HG02938 (cell line): Measurements from ENCODE around the gene DNMT3L.
"Not testable (repeated sequence)": the region's sequence is repeated elsewhere in the genome, so short reads cannot be mapped to it uniquely, and the experiment has no call there.

Experiments used
- ATAC-seq: cut with Tn5 transposase; IDR thresholded peaks from one replicate; pipeline ENCODE4 v1.9.1; 2021; ENCODE audit warnings: mild to moderate bottlenecking, moderate library complexity; ENCODE audit not compliant: unreplicated experiment

The DNMT3L gene

DNA sequence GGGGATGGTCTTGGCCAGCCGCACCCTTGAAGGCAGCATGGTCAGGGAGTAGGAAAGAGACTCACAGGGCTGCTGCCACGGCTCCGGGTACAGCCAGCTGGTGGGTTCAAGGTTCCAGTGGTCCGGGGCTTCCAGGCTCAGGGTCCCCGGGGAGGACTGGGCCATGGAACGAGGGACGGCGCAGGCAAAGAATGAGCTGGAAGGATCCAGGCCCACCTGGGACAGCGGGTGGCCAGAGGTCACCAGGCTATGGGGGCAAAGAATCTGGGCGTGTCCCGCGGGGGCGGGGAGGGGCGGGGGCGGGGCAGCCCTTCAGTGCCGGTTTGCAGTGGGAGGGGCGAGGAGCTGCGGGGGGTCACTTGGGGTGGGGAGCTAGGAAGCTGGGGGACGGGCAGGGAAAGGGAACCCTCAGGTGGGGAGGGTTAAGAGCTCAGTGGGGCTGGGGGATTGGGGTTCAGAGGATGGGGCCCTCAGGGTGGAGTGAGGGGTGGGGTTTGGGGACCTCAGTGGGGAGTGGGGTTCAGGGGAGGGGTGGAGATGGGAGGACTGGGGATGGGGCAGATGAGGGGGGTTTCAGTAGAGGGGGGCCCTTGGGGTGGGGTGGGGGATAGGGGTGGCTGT lies at the start of gene DNMT3L:
DNMT3L (minus strand) TSS at position 223 of the 621 bp plus-strand sequence. CDS start 638 bp downstream, outside the sequence.
- no peak for ATAC-seq

DNA sequence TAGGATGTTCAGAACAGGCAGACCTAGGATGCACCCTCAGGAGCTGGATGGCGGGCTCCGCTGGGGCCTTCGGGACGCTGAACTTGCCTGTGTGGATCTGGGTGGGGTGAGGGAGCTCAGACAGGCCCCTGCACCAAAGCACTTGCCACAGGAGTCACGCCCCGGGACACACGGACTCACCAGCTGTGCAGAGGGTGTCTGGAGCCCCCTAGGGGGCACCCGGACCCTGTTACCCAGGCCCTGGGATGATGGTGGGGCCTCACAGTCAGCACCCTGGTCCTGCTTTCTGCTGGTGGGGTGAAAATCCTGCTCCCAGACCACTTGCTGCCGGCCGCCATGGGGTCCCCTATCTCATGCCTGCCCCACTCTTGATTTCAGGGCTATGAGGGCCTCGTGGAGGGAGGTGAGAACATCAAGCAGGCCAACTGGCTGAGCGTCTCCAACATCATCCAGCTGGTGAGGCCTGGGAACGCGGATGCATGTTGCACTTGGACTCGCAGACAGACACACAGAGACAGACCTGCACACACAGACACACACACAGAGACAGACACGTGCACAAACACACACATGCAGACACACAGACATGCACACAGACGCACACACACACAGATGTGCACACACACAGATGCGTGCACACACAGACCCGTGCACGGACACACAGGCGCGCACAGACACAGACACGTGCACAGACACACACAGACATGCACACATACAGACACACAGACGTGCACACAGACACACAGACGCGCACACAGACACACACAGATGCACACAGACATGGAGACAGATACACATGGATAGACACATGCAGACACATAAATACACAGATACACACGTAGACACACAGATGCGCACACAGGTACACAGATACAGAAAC lies 49.2 kb upstream of the DNMT3L start:
- ATAC-seq, result no peak

DNA sequence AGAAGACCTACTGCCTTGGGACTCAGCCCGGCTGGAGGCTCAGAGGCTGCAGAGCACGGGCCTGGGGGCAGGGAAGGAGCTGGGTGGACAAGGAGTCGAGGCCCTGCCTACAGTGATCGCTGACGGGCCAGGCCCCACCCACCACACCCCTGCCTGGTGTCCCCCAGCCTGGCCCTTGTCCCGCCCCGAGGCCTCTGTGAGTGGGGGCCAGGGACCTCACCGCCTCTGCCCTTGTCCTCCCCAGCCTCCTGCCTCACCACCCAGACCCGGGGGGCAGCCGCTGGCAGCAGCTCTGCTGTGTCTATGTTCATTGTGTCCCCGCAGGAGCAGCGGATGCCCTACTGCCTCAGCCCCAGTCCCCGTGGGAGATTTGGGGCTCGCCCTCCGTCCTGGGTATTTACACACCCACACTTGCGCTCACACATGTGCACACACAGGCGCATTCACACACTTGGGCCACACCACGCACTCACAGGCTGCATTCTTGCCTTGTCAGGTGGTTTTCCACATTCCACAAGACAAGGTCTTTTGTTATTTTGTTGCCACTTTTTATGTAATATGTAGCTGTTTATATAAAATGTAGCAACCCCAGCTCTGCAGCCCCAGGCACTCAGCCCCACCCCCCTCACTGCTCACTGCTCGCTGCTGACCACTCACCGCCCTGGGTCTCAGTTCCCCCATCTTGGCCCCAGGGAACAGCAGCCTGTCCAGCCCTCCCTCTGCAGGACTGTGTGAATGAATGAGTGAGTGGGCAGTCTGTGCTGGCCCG lies 45.4 kb upstream of the DNMT3L start:
- no peak for ATAC-seq

DNA sequence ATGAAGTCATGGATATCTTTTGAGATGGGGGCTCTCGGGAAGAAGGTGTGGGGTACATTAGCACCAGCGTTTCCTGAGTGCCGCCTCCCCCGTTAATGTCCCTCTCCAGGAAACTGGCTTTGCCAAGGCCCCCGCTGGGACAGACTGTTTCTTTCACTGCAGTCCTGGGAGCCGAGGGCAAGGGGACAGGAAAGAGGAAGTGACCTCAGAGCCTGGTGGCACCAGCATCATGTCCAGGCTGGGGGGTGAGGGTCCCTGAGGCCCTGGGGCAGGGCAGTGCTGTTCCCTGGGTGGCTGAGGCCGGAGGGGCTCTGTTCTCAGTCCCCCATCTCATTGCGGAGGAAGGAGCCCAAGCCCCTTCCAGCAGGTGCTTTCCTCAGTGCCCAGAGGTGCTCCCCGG lies 44.0 kb upstream of the DNMT3L start:
- ATAC-seq, result no peak

DNA sequence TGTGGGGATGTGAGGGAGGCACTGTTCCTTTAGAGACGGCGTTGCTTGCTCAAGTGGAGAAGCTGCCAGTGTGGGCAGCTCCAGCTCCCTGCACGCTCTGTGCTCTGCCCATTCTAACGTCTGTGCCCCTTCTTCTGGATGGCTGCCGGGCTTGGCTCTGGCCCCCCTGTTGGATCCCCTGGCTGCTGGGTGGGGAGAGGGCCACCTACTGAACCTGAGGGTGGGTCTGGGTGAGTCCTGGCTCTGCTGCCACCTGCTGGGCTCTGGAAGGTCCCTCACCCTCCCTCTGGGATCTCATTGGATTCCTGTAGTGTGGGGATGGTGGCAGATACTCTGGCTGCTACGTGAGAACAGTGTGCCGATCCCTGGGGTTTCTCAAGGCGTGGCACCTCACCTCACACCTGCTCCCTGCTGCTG lies 43.2 kb upstream of the DNMT3L start:
- no peak for ATAC-seq

DNA sequence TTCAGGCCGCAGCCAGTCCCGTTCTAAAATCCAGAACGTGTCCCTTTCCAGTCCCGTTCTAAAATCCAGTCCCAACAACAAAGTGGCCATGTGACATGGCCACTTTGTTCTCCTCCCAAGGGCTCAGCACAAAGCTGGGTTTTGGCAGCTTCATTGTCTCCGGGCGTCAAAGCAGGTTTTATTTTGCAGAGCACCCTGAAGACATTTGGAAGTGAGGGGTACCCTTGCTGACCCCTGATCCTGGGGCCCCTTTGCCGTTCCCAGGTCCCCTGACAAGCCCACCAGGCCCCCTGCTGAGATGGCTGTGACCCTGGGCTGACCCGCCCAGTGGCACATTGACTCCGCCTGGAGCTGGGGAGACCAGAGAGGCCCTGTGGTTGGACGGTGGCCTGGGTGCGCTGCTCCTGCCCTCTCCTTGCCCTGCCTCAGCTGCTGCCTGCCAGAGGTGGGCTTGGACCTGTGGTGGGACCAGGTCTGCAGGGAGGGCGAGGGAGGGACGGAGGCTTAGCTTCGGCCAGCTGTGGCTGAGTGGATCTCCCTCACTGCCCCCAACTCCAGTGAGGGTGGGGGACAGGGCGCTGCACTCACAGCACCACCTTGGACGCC lies 42.4 kb upstream of the DNMT3L start:
- no peak for ATAC-seq

DNA sequence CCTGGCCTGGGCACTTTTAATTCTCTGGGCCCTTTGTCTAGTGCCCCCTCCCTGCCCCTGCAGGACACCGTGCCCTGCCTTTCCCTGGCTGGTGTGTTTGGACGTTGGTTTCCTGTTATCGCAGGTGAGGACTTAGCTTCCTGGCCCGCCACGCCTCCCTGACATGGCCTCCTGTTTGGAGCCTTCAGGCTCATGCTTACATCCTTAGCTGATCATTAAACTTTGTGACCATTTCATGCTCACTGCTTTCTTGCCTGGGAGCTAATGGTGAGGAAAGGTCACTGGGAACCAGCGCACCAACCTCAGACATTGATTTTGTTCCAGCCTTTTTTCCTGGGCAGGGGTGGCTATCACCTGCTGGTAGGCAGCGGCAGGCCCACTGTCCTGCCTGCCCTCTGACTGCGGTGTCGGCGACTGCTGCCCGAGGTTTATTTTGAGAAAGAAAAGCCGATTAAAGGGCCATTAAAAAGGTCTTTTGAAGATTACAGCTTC lies 41.8 kb upstream of the DNMT3L start:
- no peak for ATAC-seq

DNA sequence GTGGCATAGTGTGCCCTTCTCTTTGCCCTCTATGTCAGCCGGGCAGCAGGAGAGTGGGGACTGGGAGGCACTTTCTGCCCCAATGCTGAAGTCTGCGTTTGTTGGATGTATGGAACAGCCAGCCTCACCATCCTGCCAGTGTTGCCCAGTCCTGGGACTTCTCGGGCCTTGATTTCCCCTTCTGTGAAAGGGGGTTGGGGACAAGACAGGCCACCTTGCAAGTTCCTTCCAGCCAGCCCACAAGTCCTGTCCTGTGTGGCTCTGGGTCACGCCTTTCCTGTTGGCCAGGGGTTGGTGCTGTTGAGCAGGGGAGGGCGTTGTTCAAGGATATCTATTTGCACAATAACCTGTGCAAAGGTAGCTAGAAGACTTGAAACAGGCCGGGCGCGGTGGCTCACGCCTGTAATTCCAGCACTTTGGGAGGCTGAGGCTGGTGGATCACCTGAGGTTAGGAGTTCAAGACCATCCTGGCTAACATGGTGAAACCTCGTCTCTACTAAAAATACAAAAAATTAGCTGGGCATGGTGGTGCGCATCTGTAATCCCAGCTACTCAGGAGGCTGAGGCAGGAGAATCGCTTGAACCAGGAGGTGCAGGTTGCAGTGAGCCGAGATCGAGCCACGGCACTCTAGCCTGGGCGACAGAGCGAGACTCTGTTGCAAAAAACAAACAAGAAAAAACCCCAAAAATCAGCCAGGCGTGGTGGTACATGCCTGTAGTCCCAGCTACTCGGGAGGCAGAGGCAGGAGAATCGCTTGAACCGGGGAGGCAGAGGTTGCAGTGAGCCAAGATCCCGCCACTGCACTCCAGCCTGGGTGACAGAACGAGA lies 41.1 kb upstream of the DNMT3L start:
- ATAC-seq, result not testable (repeated sequence)

DNA sequence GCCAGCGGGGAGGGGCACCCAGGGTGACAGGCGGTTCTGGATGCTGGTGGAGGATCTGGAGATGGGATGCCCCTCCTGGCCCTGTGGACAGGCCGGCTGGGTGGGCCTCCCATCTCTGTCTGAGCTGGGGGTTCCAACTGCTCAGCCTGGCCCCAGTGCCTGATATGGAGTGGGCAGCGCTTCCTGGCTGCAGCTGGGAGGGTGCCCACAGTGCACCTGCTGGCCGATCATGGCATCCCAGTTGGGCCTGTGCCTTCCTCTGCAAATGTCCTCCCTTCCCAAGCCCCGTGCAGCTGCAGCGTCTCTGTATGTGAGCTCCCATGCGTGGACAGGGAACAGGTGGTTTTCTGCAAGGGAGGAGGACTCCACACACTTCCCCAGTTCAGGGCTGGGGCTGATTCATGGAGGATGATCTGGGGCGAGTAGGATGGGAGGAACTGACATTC lies 40.3 kb upstream of the DNMT3L start:
- ATAC-seq, result no peak

DNA sequence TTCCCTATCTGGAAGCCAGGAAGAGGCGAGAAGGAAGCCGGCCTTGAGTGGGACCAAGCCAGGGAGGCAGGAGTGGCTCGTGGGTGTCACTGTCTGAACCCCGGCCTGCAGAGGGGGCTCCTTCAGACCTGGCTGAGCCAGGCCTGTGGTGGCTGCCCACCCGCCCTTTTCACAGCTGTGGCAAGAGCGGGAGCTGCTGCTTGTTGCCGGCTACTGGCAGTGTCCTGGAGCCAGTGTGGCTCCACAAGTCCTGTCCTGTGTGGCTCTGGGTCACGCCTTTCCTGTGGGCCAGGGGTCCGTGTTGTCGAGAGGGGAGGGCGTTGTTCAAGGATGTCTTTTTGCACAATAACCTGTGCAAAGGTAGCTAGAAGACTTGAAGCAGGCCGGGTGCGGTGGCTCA lies 39.4 kb upstream of the DNMT3L start:
- ATAC-seq, result no peak

DNA sequence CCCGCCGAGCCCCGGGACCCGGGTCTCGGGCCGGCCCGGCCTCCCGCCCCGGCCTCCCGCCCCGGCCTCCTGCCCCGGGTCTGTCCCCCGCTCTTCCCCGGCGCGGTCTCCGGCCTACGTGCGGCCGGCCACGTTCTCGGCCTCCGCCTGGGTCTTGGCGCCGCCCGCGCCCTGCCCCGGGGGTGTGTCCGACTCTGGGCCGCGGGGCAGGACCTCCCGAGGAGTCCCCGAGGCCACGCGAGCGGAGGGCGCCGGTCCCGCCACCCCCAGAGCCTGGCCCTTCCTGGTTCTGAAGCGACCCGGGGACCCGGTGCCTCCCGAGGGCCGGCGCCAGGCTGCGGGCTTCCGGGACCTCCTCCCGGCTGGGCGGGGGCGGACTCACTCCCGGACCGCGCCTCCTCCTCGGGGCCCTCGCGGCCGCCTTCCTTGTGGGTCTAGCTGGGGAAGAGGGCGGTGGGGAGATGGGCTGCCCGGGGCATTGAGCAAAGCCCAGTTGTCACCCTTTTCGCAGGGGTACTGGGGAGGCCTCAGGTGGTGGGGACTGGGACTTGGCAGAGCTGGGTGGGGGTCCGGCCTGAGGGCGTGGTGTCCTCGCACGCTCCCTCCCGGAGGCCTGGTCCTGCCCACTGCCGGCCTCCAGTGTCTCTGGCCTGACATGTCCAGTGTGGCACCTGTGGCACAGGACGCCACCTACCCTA lies 38.7 kb upstream of the DNMT3L start:
- peak; percentile 32 for ATAC-seq

DNA sequence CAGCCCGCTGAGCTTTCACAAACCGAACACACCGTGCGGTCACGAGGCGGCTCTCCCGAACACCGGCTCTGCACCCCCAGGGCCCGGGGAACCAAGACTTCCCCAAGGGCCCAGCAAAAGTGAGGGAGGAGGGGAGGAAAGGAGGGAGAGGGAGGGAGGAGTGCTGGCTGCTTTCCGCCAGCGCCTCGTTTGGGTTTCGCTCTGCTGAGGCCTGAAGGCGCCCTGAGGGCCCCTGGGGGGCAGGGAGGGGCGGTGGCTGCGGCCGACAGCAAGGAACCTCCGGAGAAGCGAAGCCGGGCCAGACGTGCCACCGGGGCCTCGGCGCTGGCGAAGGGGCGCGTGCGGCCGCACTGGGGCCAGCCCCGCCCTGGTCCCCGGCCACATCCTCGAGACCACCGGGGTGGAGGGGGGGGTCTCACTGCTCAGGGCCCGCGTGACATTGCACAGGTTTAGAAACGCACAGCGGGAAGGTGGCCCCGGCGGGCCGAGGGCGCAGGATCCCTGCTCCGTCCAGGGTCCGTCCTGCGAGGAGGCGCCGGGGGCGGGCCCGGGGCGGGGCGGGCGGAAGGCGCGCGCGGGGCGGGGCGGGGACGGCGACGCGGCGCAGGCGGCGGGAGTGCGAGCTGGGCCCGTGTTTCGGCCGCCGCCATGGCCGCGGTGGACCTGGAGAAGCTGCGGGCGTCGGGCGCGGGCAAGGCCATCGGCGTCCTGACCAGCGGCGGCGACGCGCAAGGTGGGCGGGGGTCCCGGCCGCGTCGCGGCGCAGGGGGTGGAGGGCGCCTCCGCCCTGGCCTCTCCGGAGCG lies 38.0 kb upstream of the DNMT3L start, which contains the start of gene PFKL:
PFKL (plus strand) TSS at position 596 of the 804 bp plus-strand sequence; CDS start at position 649, 53 bp downstream.
- peak; percentile 33 for ATAC-seq

DNA sequence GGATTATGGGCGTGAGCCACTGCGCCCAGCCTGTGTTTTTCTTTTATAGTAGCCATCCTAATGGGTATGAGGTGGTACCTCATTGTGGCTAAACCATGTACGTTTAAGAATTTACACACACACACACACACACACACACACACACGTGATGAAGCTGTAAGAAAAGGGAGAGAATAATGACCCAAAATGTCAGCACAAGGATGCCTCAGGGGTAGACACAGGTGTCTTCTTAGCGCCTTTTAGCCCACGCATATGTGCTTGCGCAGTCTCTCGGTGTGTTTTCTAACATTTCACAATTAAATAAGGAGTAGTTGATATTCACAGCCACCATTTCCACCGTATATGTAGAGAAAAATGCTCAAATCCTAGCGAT lies 37.4 kb upstream of the DNMT3L start:
- ATAC-seq, result no peak

DNA sequence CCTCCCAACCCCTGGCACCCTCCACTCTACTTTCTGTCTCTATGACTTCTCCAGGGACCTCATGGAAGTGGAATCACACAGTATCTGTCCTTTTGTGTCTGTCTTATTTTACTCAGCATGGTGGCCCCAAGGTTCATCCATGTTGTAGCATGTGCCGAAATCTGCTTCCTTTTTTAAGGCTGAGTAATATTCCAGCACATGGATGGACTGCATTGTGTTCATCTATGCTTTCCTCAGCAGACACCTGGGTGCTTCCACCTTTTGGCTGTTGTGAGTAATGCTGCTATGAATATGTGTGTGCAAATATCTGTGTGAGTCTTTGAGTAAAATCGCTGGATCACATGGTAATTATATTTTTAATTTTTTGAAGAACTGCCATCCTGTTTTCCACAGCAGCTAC lies 36.6 kb upstream of the DNMT3L start:
- no peak for ATAC-seq

DNA sequence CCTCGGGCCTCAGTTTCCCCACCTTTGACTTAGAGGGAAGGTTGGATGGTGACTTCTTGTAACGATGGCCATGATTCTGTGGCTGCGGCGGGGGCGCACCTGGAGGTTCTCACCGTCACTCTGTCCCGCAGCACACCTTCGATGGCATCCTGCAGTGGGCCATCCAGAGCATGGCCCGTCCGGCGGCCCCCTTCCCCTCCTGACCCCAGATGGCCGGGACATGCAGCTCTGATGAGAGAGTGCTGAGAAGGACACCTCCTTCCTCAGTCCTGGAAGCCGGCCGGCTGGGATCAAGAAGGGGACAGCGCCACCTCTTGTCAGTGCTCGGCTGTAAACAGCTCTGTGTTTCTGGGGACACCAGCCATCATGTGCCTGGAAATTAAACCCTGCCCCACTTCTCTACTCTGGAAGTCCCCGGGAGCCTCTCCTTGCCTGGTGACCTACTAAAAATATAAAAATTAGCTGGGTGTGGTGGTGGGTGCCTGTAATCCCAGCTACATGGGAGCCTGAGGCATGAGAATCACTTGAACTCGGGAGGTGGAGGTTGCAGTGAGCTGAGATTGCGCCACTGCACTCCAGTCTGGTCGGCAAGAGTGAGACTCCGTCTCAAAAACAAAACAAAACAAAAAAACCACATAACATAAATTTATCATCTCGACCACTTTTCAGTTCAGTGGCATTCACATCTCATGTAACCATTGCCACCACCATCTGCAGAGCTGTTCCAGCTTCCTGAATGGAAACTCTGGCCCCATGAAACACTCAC lies 36.0 kb upstream of the DNMT3L start:
- no peak for ATAC-seq

DNA sequence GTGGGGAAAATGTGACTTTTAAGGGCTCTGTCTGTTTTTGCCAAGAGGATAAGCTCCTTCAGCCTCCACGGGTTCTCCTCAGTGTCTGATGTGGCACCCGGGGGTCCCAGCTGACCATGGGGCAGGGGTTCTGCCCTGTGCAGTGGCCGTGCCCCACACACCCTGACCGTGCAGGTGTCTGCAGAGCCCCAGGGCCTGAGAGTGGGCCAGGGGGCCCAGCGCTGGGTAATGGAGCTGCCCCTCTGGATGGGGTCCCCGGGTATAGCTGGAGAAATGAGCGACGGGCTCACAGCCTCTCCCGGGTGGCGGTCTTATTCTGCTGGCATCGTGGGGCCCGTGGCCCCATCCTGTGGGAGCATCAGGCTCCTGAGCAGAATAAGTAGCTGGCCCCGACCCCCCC lies 35.2 kb upstream of the DNMT3L start:
- ATAC-seq, result no peak

DNA sequence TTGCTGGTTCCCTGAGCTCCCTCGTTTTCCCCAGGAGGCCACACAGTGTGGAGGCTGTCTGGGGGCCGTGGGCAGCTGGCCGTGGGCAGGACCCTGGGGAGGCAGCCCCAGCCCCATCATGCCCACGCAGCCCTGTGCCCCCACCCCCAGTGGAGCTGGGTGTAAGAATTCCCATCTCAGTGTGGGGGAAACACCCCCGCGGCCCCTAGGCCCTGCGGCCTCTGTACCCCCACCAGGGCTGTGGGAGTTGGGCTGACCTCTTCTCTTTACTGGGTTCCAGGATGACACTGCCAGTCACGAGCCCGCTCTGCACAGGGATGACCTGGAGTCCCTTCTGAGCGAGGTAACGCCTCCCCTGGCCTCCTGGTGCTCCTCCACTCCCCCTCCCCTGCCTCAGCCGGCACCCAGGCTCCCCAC lies 34.4 kb upstream of the DNMT3L start:
- no peak for ATAC-seq

DNA sequence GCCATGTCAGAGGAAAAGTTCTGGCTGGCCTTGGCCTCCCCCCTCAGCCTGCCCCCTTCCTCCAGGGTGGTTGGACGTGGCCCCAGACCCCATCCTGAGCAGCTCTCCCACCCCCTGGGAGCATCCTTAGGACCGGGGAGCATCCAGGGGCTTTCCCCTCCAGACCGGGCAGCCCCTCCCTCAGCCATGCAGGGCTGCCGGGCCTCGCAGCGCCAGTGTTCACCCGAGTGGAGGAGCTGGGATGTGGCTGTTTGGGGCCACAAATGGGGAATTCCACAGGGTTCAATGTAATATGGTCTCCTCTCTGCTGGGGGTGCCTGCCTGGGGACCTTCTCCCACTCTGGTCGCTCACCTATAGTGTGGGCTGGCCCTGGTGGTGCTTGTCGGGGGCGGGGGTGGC lies 33.9 kb upstream of the DNMT3L start:
- ATAC-seq, result no peak
